Prostate gland (tissue), 2 donors: ENCODE results near the gene SYTL2. TPM values are rescaled to one million over a fixed set of nuclear protein-coding genes. Genes with fewer than 3 reads are reported as not detected.
"Not testable (repeated sequence)": the region's sequence is repeated elsewhere in the genome, so short reads cannot be mapped to it uniquely, and the experiment has no call there.

Experiments used
- DNase-seq: peaks from one replicate; pipeline ENCODE4 v3.0.0-alpha.2; 2019; ENCODE audit warnings: low spot score
- H3K27ac ChIP-seq, 2 donors: fragments of 200-600 bp; sonication (generic); 2 replicates each; pipeline ENCODE4 v1.5.1; 2017 to 2019
- H3K27me3 ChIP-seq: fragments of 200-600 bp; sonication (generic); replicated peaks from 2 replicates; pipeline ENCODE4 v1.5.1; 2019; ENCODE audit not compliant: insufficient read depth
- H3K36me3 ChIP-seq, 2 donors: fragments of 200-600 bp; sonication (generic); 1 replicate in 1 of 2; 2 replicates in 1 of 2; pipeline versions ENCODE4 v1.5.1 to v1.8.1; 2017 to 2019
- H3K4me1 ChIP-seq: fragments of 200-600 bp; sonication (generic); replicated peaks from 2 replicates; pipeline ENCODE4 v1.5.1; 2019
- H3K4me3 ChIP-seq, 2 donors: fragments of 200-600 bp; sonication (generic); 2 replicates each; pipeline ENCODE4 v1.5.1; 2017 to 2019
- H3K9me3 ChIP-seq: fragments of 200-600 bp; sonication (generic); 2 replicates; pipeline ENCODE4 v1.5.1; 2017
- CTCF ChIP-seq, 4 experiments: fragments of 200-600 bp in 2 of 4; fragments of 450-650 bp in 2 of 4; sonication (generic) in 2 of 4; IDR thresholded peaks; 1 replicate in 3 of 4; 2 replicates in 1 of 4; pipeline ENCODE4 v1.5.1; 2016 to 2019; ENCODE audit warnings: antibody characterized with exemption in 4 of 4, mild to moderate bottlenecking in 2 of 4, moderate library complexity in 2 of 4
- POLR2A ChIP-seq: fragments of 450-650 bp; IDR thresholded peaks from one replicate; pipeline ENCODE4 v1.6.1; 2016; ENCODE audit warnings: antibody characterized with exemption, mild to moderate bottlenecking
- POLR2AphosphoS5 ChIP-seq: sonication (generic); formaldehyde crosslinking; IDR thresholded peaks from one replicate; pipeline ENCODE4 v1.6.1; 2017; ENCODE audit warnings: antibody characterized with exemption
- WGBS: methylation state at CpG from one replicate; pipeline ENCODE4 v1.1.5; 2018; 5-methylcytosine and 5-hydroxymethylcytosine counted together
- intact Hi-C: fragments of 100-400 bp; cut with DNase I; formaldehyde crosslinking; loops from one replicate; pipeline ENCODE4 v1.14.2; 2022
- total RNA-seq, 2 donors: library from RNA; depleted of rRNA; stranded (reverse); fragments of >200 nt; gene quantifications; one replicate each; pipeline ENCODE4 v1.1.0, GENCODE V29; 2016

Gene SYTL2
- total RNA-seq, 2 donors from 2014 or later: 52.2 to 105 TPM

DNA sequence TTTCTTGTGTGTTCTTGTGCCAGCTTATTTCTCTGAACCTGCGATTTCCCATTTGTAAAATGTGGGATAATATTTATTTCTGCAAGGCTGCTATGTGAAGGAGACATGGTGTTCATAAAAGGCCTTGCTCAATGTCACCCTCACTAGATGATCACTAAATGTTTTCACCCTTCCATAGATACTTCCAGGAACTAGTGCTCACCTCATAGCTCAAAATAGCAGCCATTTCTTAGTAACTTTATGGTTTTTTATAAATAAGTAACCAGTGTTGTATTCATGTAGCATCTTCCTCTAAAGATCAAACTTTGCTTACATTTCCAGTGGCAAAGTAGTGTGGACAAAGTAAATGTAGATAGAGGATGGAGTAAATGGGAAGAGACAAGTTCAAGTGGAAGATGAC is 23.8 kb downstream of the SYTL2 start:
- intact Hi-C loops: no loop called here
- no peak for DNase-seq
- Histone ChIP-seq H3K4me1 (no peaks in the 10 kb centered on the region), H3K4me3 (no peak overlapping the region), H3K36me3 (no peaks in the 10 kb centered on the region), H3K9me3 (no peaks in the 10 kb centered on the region), H3K27me3 (no peaks in the 10 kb centered on the region), H3K27ac (no peak overlapping the region)
- TF ChIP-seq POLR2A: no peak
- no peak for TF ChIP-seq CTCF (IDR thresholded peaks at IDR 0.05)
- no peak for TF ChIP-seq POLR2AphosphoS5
- WGBS: 77% methylated on average over 1 of the region's 1 CpG

DNA sequence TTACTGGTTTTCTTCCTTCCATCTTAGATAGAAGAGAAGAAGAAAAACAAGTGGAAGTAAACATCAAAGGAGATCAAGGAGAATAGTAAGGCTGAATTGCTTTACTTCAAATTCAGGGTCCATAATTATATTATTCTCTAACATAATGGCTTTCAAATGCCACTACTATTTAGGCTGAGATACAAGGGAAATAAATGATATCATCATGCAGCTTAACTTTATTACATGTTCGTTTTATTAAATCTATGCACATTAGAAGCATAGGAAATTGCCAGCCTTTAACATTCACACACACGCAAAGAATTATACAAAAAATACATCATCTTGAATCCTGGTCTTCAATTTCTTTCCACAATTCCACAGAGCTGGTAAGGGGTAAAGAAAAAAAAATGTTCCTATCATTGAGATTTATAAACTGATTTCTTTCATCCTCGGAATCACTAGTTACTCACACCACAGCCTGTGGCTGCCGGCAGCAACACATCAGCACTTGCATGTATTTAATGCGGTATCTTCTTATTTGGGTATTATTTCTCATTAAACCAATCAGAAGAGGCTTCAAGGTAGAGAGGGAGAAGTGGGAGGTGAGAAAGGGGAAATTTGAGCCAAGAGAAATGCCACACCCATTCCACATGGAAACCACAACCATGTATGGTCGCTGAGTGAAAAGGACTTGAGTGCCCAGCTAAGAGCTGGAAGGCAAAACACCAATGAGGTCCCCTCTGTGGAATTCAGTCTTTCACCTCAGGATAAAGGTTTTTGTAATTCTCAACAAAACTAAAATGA is 26.3 kb downstream of the SYTL2 start:
- 78% methylated on average over 6 of the region's 6 CpGs for WGBS
- Histone ChIP-seq H3K36me3 (no peaks in the 10 kb centered on the region), H3K4me1 (no peaks in the 10 kb centered on the region), H3K27me3 (no peaks in the 10 kb centered on the region), H3K9me3 (no peaks in the 10 kb centered on the region), H3K4me3 (no peak overlapping the region), H3K27ac (no peak overlapping the region)
- TF ChIP-seq CTCF (IDR thresholded peaks at IDR 0.05) (no peak), POLR2A (no peak), POLR2AphosphoS5 (no peak)
- no peak for DNase-seq
- intact Hi-C loops: no loop called here

- Histone ChIP-seq H3K36me3 (no peaks in the 10 kb centered on the region), H3K4me1 (no peaks in the 10 kb centered on the region), H3K27ac (no peak overlapping the region), H3K27me3 (no peaks in the 10 kb centered on the region), H3K9me3 (no peaks in the 10 kb centered on the region), H3K4me3 (no peak overlapping the region)
- no peak for DNase-seq
- TF ChIP-seq CTCF (IDR thresholded peaks at IDR 0.05) (no peak), POLR2AphosphoS5 (no peak), POLR2A (no peak)
- 92% methylated on average over 1 of the region's 1 CpG for WGBS
- intact Hi-C loops: no loop called here
Observed at GRCh38 chr11:85783758-85784157, 27.2 kb downstream of the SYTL2 start.

DNA sequence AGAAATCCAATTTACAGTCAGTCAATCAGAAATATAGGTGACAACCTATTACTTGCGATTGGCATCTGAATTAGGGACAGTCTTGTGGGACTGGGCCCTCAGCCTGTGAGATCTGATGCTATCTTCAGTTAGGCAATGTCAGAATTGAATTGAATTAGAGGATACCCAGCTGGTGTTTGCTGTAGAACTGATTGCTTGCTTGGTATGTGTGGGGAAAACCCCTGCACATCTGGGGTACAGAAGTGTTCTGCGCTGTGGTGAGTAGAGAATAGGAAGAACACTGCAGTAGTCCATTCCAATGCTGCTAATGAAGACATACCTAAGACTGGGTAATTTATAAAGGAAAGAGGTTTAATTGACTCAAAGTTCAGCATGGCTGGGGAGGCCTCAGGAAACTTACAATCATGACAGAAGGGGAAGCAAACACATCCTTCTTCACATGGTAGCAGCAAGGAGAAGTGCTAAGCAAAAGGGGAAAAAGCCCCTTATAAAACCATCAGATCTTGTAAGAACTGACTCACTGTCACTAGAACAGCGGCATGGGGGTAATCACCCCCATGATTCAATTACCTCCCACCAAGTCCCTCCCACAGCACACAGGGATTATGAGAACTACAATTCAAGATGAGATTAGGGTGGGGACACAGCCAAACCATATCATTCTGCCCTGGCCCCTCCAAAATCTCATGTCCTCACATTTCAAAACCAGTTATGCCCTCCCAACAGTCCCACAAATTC is 30.0 kb downstream of the SYTL2 start:
- intact Hi-C loops, H3K36me3 ChIP-seq, H3K27ac ChIP-seq, H3K4me1 ChIP-seq, H3K9me3 ChIP-seq, H3K4me3 ChIP-seq, DNase-seq, H3K27me3 ChIP-seq: not testable (repeated sequence)
- WGBS: 90% methylated on average over 3 of the region's 3 CpGs

DNA sequence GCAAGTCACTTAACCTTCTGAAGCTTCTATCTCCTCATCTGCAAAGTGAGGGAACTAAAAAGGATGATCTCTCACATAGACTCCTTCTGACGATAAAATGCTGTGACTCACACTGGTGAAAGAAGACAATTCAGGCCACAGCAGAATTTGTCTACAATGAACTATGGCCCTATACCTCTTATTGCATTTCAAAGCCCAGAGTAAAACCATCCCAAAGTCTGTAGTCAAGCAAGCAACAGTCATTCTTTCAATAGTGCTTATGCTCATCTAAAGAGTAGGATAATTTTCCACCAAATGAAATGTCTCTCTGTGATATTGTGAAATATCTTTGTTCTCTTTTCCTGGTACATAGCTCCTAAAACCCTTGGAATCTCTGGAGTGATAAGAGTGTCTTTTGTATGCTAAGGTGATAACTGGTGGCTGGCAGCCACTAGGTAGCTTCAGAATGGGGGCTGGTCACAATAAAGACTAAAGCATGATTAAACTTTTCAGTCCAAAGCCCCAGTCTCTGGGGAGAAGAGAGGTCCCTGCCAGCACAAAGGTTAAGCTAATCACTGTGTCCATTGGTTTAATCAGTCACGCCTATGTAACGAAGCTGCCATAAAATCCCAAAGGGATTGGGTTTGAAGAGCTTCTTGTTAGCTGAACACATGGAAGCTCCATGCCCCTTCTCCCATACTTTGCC is 30.8 kb downstream of the SYTL2 start:
- Histone ChIP-seq H3K27ac (no peak overlapping the region), H3K4me3 (no peak overlapping the region), H3K27me3 (no peaks in the 10 kb centered on the region), H3K4me1 (no peaks in the 10 kb centered on the region), H3K9me3 (no peaks in the 10 kb centered on the region), H3K36me3 (no peaks in the 10 kb centered on the region)
- no peak for DNase-seq
- TF ChIP-seq CTCF (IDR thresholded peaks at IDR 0.05): no peak
- no peak for TF ChIP-seq POLR2AphosphoS5
- 88% methylated on average over 3 of the region's 3 CpGs for WGBS
- intact Hi-C loops: no loop called here

- H3K9me3 ChIP-seq, H3K27me3 ChIP-seq, H3K4me3 ChIP-seq, intact Hi-C loops, H3K27ac ChIP-seq, H3K4me1 ChIP-seq, DNase-seq, H3K36me3 ChIP-seq: not testable (repeated sequence)
- WGBS: 55% methylated on average over 3 of the region's 3 CpGs
Observed at GRCh38 chr11:85777603-85777972, 33.4 kb downstream of the SYTL2 start.
